Gastrocnemius medialis (tissue), 4 donors: ENCODE measurements around the gene ZNF718.

Experiments used
- CTCF ChIP-seq, 5 experiments: fragments of 450-650 bp in 3 of 5; fragments of 200-600 bp in 2 of 5; sonication (generic) in 2 of 5; IDR thresholded peaks in 4 of 5; conservative IDR thresholded peaks in 1 of 5; 1 replicate in 4 of 5; 2 replicates in 1 of 5; pipeline ENCODE4 v1.5.1; 2016 to 2019; ENCODE audit warnings: antibody characterized with exemption in 5 of 5, mild to moderate bottlenecking in 3 of 5, moderate library complexity in 3 of 5
- POLR2A ChIP-seq, 2 donors: fragments of 450-650 bp; IDR thresholded peaks; one replicate each; pipeline ENCODE4 v1.6.1; 2017; ENCODE audit warnings: antibody characterized with exemption in 2 of 2, mild to moderate bottlenecking in 2 of 2, moderate library complexity in 2 of 2

DNA sequence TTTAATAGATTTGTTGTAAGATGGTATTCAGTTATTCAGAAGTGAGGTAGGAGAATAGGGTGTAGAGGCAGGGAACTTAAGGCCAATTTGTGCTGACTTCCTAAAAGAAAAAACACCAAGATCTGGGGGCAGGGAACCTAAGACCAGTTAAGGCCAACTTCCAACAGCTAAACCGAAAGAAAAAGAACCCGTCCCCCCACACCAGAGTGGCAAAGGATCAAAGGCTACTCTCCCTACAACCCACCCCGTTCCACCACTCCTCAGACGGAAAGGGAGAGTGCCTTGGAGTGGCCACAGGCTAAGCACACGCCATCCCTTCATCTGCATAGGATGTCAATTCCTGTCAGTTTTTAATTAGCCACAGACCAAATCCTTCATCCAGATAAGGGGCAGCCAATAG is 3.7 kb upstream of the ZNF718 start:
- TF ChIP-seq POLR2A (IDR thresholded peaks at IDR 0.05) (no peak), CTCF (IDR thresholded peaks at IDR 0.05 in 4 of 5, conservative IDR thresholded peaks at IDR 0.05 in 1 of 5) (no peak)
